Measurements from ENCODE around the gene TMOD1.

TMOD1 gene

GRCh38 chr9:97547098-97547829, 45.8 kb downstream of the TMOD1 start:
- DNase-seq (ENCODE audit: low read depth): no peak

- DNase-seq (ENCODE audit: low read depth): no peak
These were observed 46.9 kb downstream of the TMOD1 start for GRCh38 chr9:97548379-97548778.

GRCh38 chr9:97548819-97549540, 47.5 kb downstream of the TMOD1 start:
- no peak for DNase-seq (ENCODE audit: low read depth)

GRCh38 chr9:97550386-97550785, 48.9 kb downstream of the TMOD1 start:
- DNase-seq (ENCODE audit: low read depth): no peak

- DNase-seq (ENCODE audit: low read depth): no peak
These were observed 49.8 kb downstream of the TMOD1 start for GRCh38 chr9:97551308-97551707.

- DNase-seq (ENCODE audit: low read depth): no peak
These were observed 51.7 kb downstream of the TMOD1 start for GRCh38 chr9:97553141-97553540.

- no peak for DNase-seq (ENCODE audit: low read depth)
These were observed 52.4 kb downstream of the TMOD1 start for GRCh38 chr9:97553841-97554240.

GRCh38 chr9:97554566-97555075, 53.2 kb downstream of the TMOD1 start:
- DNase-seq (ENCODE audit: low read depth): no peak

GRCh38 chr9:97555164-97555563, 53.7 kb downstream of the TMOD1 start:
- no peak for DNase-seq (ENCODE audit: low read depth)

GRCh38 chr9:97556036-97556720, 54.7 kb downstream of the TMOD1 start:
- DNase-seq (ENCODE audit: low read depth): no peak

GRCh38 chr9:97556721-97557605, 55.5 kb downstream of the TMOD1 start:
- no peak for DNase-seq (ENCODE audit: low read depth)

- no peak for DNase-seq (ENCODE audit: low read depth)
These were observed 56.2 kb downstream of the TMOD1 start for GRCh38 chr9:97557606-97558095.

GRCh38 chr9:97558701-97559101, 57.2 kb downstream of the TMOD1 start:
- DNase-seq (ENCODE audit: low read depth): no peak

GRCh38 chr9:97559111-97559514, 57.6 kb downstream of the TMOD1 start:
- no peak for DNase-seq (ENCODE audit: low read depth)

- no peak for DNase-seq (ENCODE audit: low read depth)
These were observed 58.7 kb downstream of the TMOD1 start for GRCh38 chr9:97560154-97560553.

- DNase-seq (ENCODE audit: low read depth): no peak
These were observed 59.4 kb downstream of the TMOD1 start for GRCh38 chr9:97560851-97561250.

GRCh38 chr9:97561501-97561900, 60.0 kb downstream of the TMOD1 start:
- DNase-seq (ENCODE audit: low read depth): no peak

GRCh38 chr9:97562542-97562941, 61.1 kb downstream of the TMOD1 start:
- DNase-seq (ENCODE audit: low read depth): no peak

- no peak for DNase-seq (ENCODE audit: low read depth)
These were observed 62.1 kb downstream of the TMOD1 start for GRCh38 chr9:97563458-97564135.

- no peak for DNase-seq (ENCODE audit: low read depth)
These were observed 63.1 kb downstream of the TMOD1 start for GRCh38 chr9:97564291-97565175.
